GM12873 (cell line): ENCODE measurements around the gene BZW2.

Source experiments
- TF ChIP-seq, protein P1 (sequence below): IDR thresholded peaks from 2 replicates; pipeline ENCODE4 v1.5.1; 2012; ENCODE audit warnings: low read depth, mild to moderate bottlenecking, moderate library complexity, low read length, control low read depth; ENCODE audit not compliant: insufficient read depth; ENCODE audit errors: missing control alignments

Gene BZW2

DNA sequence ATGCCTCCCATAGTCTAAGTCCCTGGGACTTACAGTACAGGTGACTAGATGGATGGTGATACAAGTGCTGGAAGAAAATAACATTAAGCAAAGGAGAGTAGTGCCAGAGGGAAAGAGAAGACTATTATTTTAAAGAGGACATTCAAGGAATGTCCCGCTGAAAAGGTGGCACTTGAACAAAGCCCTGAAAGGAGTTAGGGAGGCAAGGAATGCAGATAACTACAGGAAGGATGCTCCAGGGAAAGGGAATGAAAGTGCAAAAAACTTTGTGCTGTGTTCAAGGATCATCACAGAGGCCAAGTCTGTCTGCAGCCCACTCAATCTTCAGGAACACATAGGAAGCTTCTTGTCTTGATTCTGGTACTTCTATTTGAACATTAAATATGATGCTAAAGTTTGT lies 15.3 kb upstream of the BZW2 start:
- TF ChIP-seq, protein P1, sequence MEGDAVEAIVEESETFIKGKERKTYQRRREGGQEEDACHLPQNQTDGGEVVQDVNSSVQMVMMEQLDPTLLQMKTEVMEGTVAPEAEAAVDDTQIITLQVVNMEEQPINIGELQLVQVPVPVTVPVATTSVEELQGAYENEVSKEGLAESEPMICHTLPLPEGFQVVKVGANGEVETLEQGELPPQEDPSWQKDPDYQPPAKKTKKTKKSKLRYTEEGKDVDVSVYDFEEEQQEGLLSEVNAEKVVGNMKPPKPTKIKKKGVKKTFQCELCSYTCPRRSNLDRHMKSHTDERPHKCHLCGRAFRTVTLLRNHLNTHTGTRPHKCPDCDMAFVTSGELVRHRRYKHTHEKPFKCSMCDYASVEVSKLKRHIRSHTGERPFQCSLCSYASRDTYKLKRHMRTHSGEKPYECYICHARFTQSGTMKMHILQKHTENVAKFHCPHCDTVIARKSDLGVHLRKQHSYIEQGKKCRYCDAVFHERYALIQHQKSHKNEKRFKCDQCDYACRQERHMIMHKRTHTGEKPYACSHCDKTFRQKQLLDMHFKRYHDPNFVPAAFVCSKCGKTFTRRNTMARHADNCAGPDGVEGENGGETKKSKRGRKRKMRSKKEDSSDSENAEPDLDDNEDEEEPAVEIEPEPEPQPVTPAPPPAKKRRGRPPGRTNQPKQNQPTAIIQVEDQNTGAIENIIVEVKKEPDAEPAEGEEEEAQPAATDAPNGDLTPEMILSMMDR = no peak

DNA sequence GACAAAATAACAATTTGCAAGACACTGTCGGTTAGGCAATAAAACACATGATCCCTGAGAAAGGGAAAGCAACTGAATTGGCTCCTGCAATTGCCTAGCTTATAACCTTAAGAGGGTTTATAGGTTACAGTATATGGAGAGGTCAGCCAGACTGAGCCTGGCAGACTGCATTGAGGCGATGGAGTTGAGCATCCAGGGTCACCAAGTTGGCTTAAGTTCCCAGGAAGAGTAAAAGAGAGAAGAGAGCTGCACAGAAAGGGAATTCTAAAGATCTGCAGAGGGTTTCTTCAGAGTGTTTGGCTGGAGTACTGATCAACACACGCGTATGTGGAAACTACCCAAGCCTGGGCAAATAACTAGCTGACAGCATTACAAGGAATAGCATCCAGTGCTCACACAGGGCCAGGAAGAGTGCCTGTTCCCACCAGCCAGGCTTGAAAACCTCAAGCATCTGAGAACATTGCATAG lies 11.7 kb upstream of the BZW2 start:
- TF ChIP-seq, protein P1 = no peak

DNA sequence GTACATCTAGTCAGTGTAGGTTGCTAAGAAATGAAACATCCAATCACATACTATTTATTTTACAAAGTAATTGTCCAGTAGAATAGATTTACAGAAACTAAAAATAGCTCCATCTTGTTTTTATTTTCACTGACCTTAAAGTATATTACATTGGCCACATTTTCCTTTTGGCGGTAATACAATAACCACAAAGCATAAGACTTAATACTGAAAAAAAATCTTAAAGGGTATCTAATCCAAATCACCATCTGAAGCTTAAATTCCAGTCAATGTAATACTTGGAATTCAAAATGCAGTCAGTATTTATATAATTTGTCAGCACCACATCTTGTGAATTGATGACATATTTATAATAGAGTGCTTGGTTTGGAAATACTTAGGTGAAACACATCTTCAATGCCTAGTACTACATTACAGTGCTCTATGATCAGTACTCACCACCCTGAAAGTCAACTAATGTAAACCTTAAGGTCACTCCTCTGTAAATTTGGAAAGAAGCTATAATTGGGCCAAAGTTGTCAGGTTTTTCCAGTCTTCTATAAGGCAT lies 9.4 kb upstream of the BZW2 start:
- TF ChIP-seq, protein P1 = no peak

DNA sequence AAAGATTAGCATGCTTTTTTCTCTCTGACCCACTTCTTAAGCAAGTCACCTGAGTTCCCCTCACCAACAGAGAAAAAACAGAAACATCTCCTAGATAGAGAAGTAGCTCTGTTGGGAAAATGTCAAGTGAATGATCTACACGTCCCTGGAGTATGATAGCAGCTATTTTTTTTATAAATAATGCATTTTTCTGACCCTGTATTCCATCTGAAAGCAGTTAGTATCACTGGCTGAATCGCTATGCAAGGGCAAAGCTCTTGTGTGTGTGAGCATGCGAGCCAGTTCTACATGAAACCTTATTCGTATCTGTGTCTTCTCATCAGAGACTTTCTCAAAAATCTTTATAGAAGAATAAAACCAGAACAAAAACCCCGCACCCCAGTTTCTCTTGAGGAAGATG lies 8.6 kb upstream of the BZW2 start:
- TF ChIP-seq, protein P1 = no peak

DNA sequence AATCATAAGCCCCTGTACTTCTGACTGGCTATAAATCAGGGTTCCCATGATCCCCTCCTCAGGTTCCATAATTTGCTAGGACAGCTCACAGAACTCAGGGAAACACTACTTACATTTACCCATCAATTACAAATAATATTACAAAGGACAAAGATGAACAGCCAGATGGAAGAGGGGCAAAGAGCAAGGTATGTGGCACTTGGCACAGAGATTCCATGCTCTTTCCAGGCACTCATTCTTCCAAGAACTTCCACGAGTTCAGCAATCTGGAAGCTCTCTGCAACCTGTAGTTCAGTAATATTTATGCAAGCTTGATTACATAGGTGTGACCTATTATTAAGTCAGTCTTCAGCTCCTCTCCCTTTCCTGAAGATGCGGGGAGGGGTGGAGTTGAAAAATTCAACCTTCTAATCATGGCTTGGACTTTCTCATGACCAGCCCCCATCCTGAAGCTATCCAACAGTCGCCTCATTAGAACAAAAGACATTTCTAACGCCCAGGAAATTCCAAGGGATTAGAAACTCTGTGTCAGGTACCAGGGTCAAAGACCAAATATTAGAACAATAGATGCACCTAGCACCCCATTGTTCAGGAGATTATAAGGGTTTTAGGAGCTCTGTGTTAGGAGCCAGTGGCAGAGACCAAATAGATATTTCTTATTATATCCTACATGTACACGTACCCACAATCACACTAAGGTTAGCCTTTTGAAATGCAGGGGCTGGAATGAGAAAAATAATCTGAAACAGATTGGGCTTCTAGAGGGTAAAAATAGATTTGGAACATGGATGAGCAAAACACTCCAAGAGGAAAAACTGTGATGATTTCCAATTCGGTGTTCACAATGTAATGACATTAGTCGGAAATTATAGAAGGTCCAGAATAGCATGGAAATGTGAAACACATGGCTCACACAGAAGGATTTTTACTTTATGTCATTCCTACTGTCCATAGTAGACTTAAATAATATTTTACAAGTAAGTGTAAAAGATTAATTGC lies 7.4 kb upstream of the BZW2 start:
- TF ChIP-seq, protein P1 = no peak

DNA sequence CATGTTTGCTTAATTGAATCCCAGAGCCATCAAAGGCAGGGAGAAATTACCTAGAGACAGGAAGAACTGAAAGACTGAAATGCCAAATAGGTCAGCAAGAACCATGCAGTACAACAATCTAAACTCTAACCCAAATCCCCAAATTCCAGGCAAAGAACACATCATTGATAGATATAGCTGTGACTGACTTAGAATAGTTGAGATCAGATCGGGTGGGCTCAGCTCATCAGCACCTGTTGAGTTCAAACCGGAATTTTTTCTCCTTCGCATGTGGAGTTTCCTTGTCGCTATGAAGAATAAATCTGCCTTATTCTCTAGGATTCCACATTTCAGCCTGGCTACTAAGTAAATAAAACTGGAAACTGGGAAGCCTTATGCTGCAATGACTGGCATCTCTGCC lies 1.8 kb upstream of the BZW2 start:
- TF ChIP-seq, protein P1 = no peak
